Mesenchymal stem cell (in vitro differentiated cells and primary cell): ENCODE data around the gene NKX1-2.

ENCODE experiments used
- DNase-seq: peaks from one replicate; pipeline ENCODE4 v3.0.0-alpha.2; 2013
- H2AFZ ChIP-seq: one replicate; pipeline ENCODE4 v1.6.1; 2013; ENCODE audit warnings: low read depth, mild to moderate bottlenecking, control low read depth, inconsistent platforms, low read length, moderate library complexity
- H2AK5ac ChIP-seq: 2 replicates; pipeline ENCODE4 v1.6.1; 2013; ENCODE audit warnings: low read length, moderate library complexity, mild to moderate bottlenecking, inconsistent platforms; ENCODE audit not compliant: severe bottlenecking
- H2BK120ac ChIP-seq: one replicate; pipeline ENCODE4 v1.6.1; 2013; ENCODE audit warnings: low read depth, mild to moderate bottlenecking, inconsistent platforms, low read length, moderate library complexity
- H2BK12ac ChIP-seq, 2 experiments: one replicate each; pipeline ENCODE4 v1.6.1; 2013; ENCODE audit warnings: inconsistent platforms in 2 of 2, low read length in 2 of 2, mild to moderate bottlenecking in 2 of 2, moderate library complexity in 2 of 2, control low read depth in 1 of 2
- H2BK15ac ChIP-seq: one replicate; pipeline ENCODE4 v1.6.1; 2013; ENCODE audit warnings: mild to moderate bottlenecking, low read depth, inconsistent platforms; ENCODE audit not compliant: poor library complexity, severe bottlenecking
- H2BK5ac ChIP-seq: 2 replicates; pipeline ENCODE4 v1.6.1; 2013; ENCODE audit warnings: low read depth, mild to moderate bottlenecking, low read length, control low read depth, inconsistent platforms; ENCODE audit not compliant: poor library complexity, severe bottlenecking
- H3K14ac ChIP-seq, 2 experiments: one replicate each; pipeline ENCODE4 v1.6.1; 2013; ENCODE audit warnings: inconsistent platforms in 2 of 2, low read length in 2 of 2, control low read depth in 1 of 2, mild to moderate bottlenecking in 1 of 2, moderate library complexity in 1 of 2
- H3K18ac ChIP-seq, 2 experiments: one replicate each; pipeline ENCODE4 v1.6.1; 2013; ENCODE audit warnings: inconsistent platforms in 2 of 2, low read length in 2 of 2, control low read depth in 1 of 2, low read depth in 1 of 2, mild to moderate bottlenecking in 1 of 2
- H3K23ac ChIP-seq, 2 experiments: one replicate each; pipeline ENCODE4 v1.6.1; 2013; ENCODE audit warnings: inconsistent platforms in 2 of 2, low read length in 2 of 2, mild to moderate bottlenecking in 2 of 2, moderate library complexity in 2 of 2, control low read depth in 1 of 2
- H3K27ac ChIP-seq: 2 replicates; pipeline ENCODE4 v1.5.1; 2013; ENCODE audit warnings: mild to moderate bottlenecking, moderate library complexity, low read length, control low read depth, inconsistent platforms; ENCODE audit not compliant: poor library complexity, severe bottlenecking
- H3K27me3 ChIP-seq, 2 experiments: 2 replicates each; pipeline versions ENCODE4 v1.6.1 to v1.7.0; 2013; ENCODE audit warnings: low read length in 2 of 2, mild to moderate bottlenecking in 2 of 2, moderate library complexity in 2 of 2, control low read depth in 1 of 2, inconsistent platforms in 1 of 2; ENCODE audit not compliant: control insufficient read depth in 1 of 2, insufficient read depth in 1 of 2
- H3K36me3 ChIP-seq, 2 experiments: 2 replicates each; pipeline versions ENCODE4 v1.6.1 to v1.7.0; 2013; ENCODE audit warnings: low read length in 2 of 2, control low read depth in 1 of 2, inconsistent platforms in 1 of 2, low read depth in 1 of 2, mild to moderate bottlenecking in 1 of 2; ENCODE audit not compliant: insufficient read depth in 2 of 2, control insufficient read depth in 1 of 2
- H3K4ac ChIP-seq, 2 experiments: one replicate each; pipeline ENCODE4 v1.6.1; 2013; ENCODE audit warnings: inconsistent platforms in 2 of 2, low read length in 2 of 2, mild to moderate bottlenecking in 2 of 2, moderate library complexity in 2 of 2, control low read depth in 1 of 2, low read depth in 1 of 2
- H3K4me1 ChIP-seq: 2 replicates; pipeline ENCODE4 v1.6.1; 2013; ENCODE audit warnings: low read depth, low read length, control low read depth; ENCODE audit not compliant: control insufficient read depth, insufficient read depth
- H3K4me2 ChIP-seq: 2 replicates; pipeline ENCODE4 v1.6.1; 2013; ENCODE audit warnings: low read length, mild to moderate bottlenecking, inconsistent platforms; ENCODE audit not compliant: poor library complexity, severe bottlenecking
- H3K4me3 ChIP-seq, 2 experiments: 2 replicates each; pipeline versions ENCODE4 v1.5.1 to v1.7.0; 2013; ENCODE audit warnings: low read length in 2 of 2, mild to moderate bottlenecking in 2 of 2, control low read depth in 1 of 2, low read depth in 1 of 2; ENCODE audit not compliant: insufficient read depth in 1 of 2
- H3K79me1 ChIP-seq: replicated peaks from 2 replicates; pipeline ENCODE4 v1.6.1; 2013; ENCODE audit warnings: mild to moderate bottlenecking, control low read depth, low read length, inconsistent platforms; ENCODE audit not compliant: poor library complexity, severe bottlenecking
- H3K9ac ChIP-seq: 2 replicates; pipeline ENCODE4 v1.7.0; 2013; ENCODE audit warnings: mild to moderate bottlenecking, low read length, moderate library complexity
- H3K9me3 ChIP-seq: 2 replicates; pipeline ENCODE4 v1.7.0; 2013; ENCODE audit warnings: mild to moderate bottlenecking, low read length; ENCODE audit not compliant: control insufficient read depth
- H4K8ac ChIP-seq: one replicate; pipeline ENCODE4 v1.6.1; 2013; ENCODE audit warnings: inconsistent platforms, mild to moderate bottlenecking, low read length, moderate library complexity
- H4K91ac ChIP-seq: one replicate; pipeline ENCODE4 v1.6.1; 2013; ENCODE audit warnings: mild to moderate bottlenecking, low read length, inconsistent platforms
- WGBS: methylation state at CpG from one replicate; pipeline ENCODE4 v1.1.7; 2013; ENCODE audit warnings: mixed read lengths; 5-methylcytosine and 5-hydroxymethylcytosine counted together

Gene NKX1-2

DNA sequence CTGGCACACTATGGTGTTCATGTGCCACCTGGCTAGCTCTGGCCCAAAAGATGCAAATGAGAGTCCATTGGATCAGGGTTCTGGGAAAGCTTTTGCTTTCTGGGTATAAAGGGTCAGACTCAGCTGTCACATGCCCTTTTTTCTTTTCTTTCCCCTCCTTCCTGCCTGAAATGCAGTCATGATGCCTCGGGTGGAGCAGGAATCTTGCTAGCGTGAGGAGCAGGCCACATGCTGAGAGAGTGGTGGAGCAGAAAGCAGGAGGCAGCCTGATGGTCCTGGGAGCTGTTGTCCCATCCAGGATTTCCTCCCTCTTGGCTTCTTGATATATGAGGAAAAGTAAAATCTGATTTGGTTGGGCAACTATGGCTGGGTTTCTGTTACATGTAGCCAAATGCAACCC is 9.1 kb upstream of the NKX1-2 start:
- DNase-seq, result no peak
- Histone ChIP-seq H3K79me1 (peaks cover 5% of the 10 kb centered on the region), H2BK12ac (no peak overlapping the region), H3K18ac (no peak overlapping the region), H3K27ac (no peak overlapping the region), H2BK5ac (no peak overlapping the region), H4K8ac (no peak overlapping the region), H3K36me3 (no peaks in the 10 kb centered on the region), H3K9me3 (no peaks in the 10 kb centered on the region), H3K27me3 (peaks cover 20 to 37% of the 10 kb centered on the region in 2 experiments), H2AK5ac (no peak overlapping the region), H2BK15ac (no peak overlapping the region), H3K4me1 (peaks cover 5% of the 10 kb centered on the region), H3K4ac (no peak overlapping the region), H4K91ac (no peak overlapping the region), H2AFZ (no peak overlapping the region), H3K9ac (no peak overlapping the region), H2BK120ac (no peak overlapping the region), H3K14ac (no peak overlapping the region), H3K23ac (no peak overlapping the region), H3K4me2 (no peak overlapping the region), H3K4me3 (no peak overlapping the region)
- WGBS, result 53% methylated on average over 2 of the region's 2 CpGs

DNA sequence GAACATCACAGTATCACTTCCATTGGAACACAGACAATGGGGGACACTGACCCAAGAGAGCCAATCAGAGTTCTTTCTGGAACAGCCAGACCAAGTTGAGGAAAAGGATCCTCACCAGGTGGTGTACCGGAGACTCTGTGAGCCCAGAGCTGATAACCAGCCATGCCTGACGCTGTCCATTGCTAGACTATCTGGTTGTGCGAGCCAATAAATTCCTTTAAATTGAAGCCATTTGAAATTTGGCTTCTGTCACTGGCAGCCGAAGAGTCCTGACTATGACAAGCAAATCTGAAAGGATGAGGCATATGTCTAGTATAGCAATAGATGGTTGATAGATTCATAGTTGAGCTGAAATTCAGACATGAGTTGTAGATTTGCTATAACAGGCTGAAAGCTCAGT is 8.6 kb upstream of the NKX1-2 start:
- Histone ChIP-seq H4K91ac (no peak overlapping the region), H2BK12ac (no peak overlapping the region), H3K4me1 (peaks cover 5% of the 10 kb centered on the region), H3K23ac (no peak overlapping the region), H3K79me1 (peaks cover 5% of the 10 kb centered on the region), H2BK5ac (no peak overlapping the region), H3K4ac (no peak overlapping the region), H4K8ac (no peak overlapping the region), H3K9me3 (no peaks in the 10 kb centered on the region), H3K36me3 (no peaks in the 10 kb centered on the region), H3K27me3 (peaks cover 24 to 42% of the 10 kb centered on the region in 2 experiments), H3K4me2 (no peak overlapping the region), H3K18ac (no peak overlapping the region), H2BK120ac (no peak overlapping the region), H3K14ac (no peak overlapping the region), H3K9ac (no peak overlapping the region), H2BK15ac (no peak overlapping the region), H3K27ac (no peak overlapping the region), H2AFZ (no peak overlapping the region), H2AK5ac (no peak overlapping the region), H3K4me3 (no peak overlapping the region)
- no peak for DNase-seq
- WGBS, result 82% methylated on average over 4 of the region's 4 CpGs

DNA sequence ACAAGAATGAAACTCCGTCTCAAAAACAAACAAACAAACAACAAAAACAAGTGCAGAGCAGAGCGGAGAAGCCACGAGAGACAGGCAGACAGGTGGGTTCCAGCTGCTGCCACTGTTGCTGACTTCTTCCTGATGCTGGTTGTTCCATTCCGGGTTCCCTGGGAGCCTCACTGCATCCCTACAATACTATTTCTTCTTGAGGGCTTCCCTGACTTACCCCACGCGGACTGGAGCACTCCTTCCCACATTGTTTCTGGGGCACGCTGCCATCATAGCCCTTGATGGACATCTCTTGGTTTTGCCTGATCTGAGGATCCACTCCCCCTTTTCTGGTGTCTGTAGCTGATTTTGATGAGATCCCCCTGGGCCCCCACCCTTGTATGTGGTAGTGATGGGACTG is 5.6 kb upstream of the NKX1-2 start:
- H3K4ac ChIP-seq, result no peak overlapping the region
- 79% methylated on average over 7 of the region's 7 CpGs for WGBS
- H3K9ac ChIP-seq, result no peak overlapping the region
- H4K8ac ChIP-seq, result no peak overlapping the region
- no peak overlapping the region for H2BK120ac ChIP-seq
- H3K4me2 ChIP-seq, result no peak overlapping the region
- no peak overlapping the region for H2AFZ ChIP-seq
- H3K4me1 ChIP-seq, result peaks cover 2% of the 10 kb centered on the region
- no peaks in the 10 kb centered on the region for H3K9me3 ChIP-seq
- H3K23ac ChIP-seq, result no peak overlapping the region
- H2BK15ac ChIP-seq, result no peak overlapping the region
- H3K27me3 ChIP-seq, result peaks cover 50 to 67% of the 10 kb centered on the region in 2 experiments
- H2BK5ac ChIP-seq, result no peak overlapping the region
- no peaks in the 10 kb centered on the region for H3K36me3 ChIP-seq
- no peak overlapping the region for H2AK5ac ChIP-seq
- H3K27ac ChIP-seq, result no peak overlapping the region
- no peak overlapping the region for H3K14ac ChIP-seq
- H2BK12ac ChIP-seq, result no peak overlapping the region
- DNase-seq, result no peak
- H4K91ac ChIP-seq, result no peak overlapping the region
- no peak overlapping the region for H3K4me3 ChIP-seq
- no peaks in the 10 kb centered on the region for H3K79me1 ChIP-seq
- H3K18ac ChIP-seq, result no peak overlapping the region

DNA sequence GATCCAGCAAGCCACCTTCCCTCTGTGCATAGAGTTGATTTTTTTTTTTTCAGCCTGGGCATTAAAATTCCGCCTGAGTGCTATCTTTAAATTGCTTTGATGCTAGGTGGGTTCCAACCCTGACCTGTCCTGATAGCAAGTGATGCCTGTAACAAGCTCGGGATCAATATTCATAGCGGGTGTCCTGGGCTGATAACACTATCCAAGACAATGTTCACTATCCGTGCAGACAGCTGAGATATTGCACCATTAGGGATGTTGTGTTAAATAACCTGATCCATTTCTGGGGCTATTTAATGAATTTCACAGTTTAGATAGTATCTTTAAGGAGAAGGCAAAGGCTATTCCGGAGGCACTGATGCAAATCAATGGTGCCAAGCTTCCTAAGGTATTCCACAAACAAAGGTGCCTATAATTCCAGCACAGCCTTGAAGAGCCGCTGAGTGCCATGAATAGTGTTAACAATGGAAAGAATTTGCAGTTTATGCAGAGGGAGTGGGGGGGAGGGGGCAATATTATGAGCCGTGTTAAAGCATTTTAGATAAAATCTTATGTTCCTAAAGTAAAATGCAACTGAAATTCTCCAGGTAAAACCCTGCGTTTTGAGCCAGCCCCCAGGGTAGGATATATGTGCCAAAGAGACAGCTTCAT is 4.2 kb upstream of the NKX1-2 start:
- Histone ChIP-seq H3K4me2 (no peak overlapping the region), H3K27me3 (peaks cover 61 to 79% of the 10 kb centered on the region in 2 experiments), H4K8ac (no peak overlapping the region), H2BK12ac (no peak overlapping the region), H2BK120ac (no peak overlapping the region), H2AK5ac (no peak overlapping the region), H3K9ac (no peak overlapping the region), H3K18ac (no peak overlapping the region), H3K4me3 (no peak overlapping the region), H3K14ac (no peak overlapping the region), H4K91ac (no peak overlapping the region), H2BK5ac (no peak overlapping the region), H3K23ac (no peak overlapping the region), H3K9me3 (no peaks in the 10 kb centered on the region), H3K27ac (no peak overlapping the region), H2AFZ (no peak overlapping the region), H3K4ac (no peak overlapping the region), H2BK15ac (no peak overlapping the region), H3K4me1 (peaks cover 13% of the 10 kb centered on the region), H3K36me3 (no peaks in the 10 kb centered on the region), H3K79me1 (no peaks in the 10 kb centered on the region)
- no peak for DNase-seq
- WGBS, result 43% methylated on average over 7 of the region's 8 CpGs
